GM21390 (cell line): ENCODE results near the gene GATA5.

Experiments
- ATAC-seq: cut with Tn5 transposase; IDR thresholded peaks from one replicate; pipeline ENCODE4 v1.9.1; 2021; ENCODE audit not compliant: unreplicated experiment

GATA5 gene, protein sequence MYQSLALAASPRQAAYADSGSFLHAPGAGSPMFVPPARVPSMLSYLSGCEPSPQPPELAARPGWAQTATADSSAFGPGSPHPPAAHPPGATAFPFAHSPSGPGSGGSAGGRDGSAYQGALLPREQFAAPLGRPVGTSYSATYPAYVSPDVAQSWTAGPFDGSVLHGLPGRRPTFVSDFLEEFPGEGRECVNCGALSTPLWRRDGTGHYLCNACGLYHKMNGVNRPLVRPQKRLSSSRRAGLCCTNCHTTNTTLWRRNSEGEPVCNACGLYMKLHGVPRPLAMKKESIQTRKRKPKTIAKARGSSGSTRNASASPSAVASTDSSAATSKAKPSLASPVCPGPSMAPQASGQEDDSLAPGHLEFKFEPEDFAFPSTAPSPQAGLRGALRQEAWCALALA

DNA sequence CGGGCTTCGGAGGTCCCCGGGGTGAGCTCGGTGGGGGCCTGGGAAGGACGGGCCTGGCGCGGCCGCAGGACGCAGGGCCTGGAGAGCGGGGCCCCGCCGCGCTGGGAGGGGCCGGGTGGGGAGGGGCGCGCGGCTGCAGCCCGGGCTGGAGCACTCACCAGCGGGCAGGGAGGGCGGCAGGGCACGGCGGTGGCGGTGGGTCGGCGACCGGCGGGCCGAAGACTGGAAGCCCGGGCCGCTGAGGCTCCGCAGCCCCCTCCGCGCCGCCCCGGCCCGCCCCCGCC lies at the start of gene GATA5:
TSS of gene GATA5 (minus strand) at position 224 of the 284 bp plus-strand sequence. CDS start 474 bp downstream, outside the sequence.
- no peak for ATAC-seq

DNA sequence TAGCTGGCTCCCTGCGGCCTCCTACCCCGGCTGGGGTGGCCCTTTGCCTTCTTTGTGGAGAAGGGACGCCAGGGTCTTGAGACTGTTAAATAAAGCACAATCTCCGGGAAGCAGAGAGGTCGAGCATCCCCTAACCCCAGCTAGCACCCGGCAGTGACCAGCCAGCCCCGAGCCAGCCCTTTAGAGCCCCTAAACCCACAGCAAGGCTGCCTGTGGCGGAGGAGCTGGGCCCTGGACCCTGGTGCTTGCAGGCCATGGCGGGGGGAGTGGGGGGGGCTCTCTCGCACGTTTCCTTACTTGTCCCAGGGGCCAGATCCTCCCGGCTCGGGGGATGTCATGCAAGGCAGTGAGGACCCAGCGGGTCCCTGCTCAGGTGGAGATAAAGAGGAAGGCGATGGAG lies 49.2 kb upstream of the GATA5 start:
- ATAC-seq, result no peak

DNA sequence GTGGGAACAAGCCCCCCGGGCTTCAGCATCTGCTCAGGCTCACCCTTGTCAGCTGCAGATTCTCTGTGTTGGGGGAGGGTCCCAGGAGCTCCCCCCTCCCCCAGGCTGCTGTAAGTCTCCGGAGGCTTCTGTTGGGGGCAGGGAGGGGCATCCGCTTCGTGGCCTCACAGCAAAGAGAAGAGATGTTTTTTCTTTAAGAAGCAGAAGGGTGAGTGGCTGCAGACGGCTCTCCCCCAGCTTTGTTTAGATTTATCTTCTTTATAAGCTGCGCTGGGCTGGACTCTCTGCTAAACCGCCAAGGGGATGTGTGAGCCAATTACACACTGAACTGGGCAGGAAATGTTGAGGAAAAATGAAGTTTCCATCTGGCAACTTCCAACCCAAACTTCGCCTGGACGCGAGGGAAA lies 48.7 kb upstream of the GATA5 start:
- ATAC-seq, result no peak

DNA sequence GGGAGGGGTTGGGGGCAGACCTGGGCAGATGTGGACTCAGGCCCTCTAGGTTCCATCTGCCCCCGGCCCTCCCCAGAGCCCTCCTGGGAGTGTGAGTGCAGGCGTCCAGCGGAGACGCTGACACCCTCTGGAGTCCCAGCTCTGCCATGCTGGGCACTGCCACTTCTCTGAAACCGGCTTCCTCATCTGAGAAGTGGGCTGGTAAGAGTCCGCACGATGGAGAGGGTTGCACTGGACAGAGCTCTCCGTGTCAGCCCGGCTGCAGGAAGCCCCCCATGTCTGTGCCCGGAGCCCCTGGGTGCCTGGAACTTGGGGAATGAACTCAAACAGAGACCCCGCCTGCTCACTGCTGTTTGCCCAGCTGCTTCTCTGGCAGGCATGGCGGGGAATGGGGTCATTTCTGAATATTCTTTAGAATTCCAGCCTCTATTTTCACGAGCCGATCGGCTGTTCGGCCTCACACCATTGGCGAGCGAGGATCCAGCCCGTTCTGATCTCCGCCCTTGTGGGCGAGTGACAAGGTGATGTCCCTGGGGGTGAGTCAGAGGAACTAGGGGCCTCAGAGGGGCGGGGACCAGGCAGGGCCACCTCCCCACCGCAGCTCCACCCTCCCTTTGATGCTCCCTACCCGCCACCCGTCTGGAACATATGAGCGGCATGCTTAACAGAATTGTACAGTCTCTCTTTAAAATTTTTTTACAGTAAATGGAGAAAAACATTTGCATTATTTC lies 47.8 kb upstream of the GATA5 start:
- ATAC-seq, result no peak

DNA sequence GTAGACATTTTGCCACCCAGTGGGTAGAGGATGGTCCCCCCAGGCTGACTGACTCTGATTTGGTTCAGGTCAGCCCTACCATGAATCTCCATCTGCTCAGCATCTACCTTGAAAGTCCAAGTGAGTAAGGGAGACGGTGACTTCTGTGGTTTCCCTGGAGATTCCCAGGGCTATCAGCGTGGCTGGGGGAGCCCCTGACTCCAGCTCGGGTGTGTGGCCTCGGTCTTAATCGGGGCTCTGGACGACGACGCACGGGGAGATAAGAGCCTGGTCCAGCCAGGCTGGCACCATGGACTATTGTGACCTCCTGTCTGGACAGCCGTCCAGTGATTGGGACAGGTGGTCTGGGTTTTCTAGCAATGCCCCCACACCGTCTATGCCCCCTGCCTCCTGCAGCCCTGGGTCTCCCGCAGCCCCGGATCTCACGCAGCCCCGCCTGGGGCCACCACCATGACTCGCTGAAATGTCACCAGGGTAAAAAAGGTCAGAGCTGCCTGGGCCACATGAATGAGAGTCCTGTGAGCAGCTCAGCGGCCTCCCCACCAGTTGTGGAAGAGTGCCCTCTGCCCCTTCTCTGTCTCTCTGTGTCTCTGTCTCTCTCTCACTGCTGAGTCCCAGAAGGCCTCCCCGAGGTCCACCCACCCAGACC lies 47.1 kb upstream of the GATA5 start:
- no peak for ATAC-seq

DNA sequence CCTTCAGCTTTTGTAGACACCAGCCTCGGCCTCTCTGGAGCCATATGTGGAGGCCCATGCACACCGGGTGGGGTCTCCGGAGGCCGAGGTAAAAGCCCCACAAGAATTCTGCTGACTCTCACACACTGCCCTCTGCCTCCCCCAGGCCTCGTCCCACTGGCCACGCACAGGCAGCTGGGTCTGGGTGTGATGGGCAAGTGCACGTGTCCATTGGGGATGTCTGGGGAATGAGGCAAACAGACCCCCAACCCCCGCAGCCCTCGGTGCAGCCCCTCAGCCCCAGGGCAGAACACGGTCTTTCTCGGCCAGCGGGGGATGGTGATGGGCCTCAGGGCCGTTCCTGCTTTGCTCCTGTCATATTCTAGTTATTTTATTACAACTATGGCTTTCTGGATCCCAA lies 44.0 kb upstream of the GATA5 start:
- no peak for ATAC-seq

DNA sequence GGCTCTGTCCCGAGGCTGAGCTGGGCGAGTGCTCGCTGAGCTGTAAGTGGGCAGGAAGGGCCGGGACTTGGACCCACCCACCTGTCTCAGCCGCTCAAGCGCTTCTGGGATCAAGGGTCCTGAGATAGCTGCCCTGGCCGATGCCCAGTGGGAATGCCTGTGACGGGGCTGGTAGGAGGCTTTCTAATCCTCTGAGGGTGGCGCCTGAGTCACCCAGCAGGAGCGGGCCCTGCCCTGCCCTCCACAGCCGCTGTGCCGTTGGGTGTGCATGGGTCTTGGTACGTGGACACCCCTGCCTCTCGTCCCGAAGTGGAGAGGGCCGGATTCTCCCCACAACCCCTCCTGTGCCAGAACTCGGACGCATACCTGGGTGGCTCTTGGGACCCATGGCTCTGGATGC lies 43.1 kb upstream of the GATA5 start:
- no peak for ATAC-seq

DNA sequence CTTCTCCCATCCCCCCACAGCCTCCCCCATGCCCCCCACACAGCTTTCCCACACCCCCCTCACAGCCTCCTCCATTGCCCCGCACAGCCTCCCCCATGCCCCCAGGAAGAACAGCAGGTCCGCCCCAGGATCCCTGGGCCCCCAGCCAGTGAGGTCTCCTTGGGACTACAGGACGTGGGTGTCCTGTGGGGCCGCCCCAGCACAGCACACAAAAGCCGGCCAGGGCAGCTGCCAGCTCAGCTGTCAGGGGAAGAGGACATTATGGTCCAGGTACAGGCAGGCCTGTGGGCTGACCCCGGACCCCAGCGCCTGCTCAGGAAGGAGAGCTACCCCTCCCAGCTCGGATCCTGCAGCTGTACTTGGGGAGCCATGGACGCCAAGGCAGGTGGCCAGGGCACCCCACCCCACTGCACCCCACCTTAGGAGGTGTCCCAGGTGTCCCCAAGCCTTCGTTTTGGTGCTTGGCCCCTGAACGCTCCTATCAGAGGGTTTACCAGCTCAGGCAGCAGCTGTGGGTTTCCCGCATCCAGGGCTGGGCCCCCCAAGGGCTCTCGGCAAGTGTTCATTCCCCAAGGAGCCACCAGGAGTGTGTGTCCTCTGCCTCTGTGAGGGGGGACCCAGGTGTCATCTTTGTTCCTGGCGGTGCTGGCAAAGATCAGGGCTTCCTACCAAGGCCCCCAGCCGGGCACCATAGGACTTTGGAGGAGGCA lies 42.3 kb upstream of the GATA5 start:
- no peak for ATAC-seq

DNA sequence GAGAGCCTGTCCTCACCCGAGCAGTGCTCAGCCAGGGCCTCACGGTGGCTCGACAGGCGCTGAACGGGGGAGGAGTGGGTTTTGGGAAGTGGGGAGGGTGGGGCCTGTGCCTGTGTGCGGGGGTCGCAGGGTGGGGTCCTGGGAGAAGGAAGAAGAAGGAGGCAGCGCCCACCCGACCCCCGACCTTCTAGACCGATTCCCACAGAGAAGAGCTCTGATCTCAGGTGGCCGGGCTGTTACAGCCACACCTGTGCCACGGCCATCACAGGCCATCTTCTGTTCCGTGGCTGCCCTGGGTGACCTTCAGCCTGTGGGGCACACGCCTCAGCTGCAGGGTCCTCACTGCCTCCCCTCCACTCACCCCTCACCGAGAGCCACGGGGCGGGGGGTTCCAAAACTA lies 41.4 kb upstream of the GATA5 start:
- ATAC-seq, result no peak

DNA sequence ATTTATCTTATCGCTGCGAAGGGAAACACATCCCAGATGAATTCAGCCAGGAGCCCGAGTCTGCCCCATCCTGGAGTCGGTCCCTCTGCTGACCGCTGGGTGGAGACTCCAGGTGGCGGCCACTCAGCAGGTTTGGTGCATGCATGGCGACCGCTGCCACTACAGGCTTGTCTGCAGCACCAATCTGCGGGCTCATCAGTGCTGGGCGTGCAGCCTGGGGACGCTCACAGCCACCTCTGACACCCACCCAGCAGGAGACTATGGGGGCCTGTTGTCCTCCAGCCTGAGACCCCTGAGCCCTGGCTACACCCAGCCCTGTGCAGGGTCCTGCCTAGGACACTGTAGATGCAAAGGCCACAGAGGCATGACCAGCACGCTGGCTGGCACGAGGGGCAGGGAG lies 40.5 kb upstream of the GATA5 start:
- ATAC-seq, result no peak

DNA sequence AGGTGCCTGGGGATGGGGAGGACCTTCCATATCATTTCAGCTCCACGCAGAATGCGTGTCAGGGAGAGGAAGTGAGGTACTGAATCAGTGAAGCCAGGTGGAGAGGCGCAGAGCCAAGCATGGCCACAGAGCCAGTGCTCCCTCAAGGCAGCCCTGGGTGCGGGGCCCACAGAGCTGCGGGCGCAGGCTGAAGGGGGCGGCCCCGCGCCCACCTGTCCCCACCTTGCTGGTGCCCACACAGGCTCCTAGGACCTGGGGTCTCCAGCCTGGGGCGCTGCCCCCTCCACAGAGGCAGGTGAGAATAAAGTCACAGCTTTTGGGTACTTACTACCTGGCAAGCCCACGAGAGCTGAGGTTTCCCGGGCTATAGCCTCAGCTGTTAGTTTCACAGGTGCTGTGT lies 40.0 kb upstream of the GATA5 start:
- ATAC-seq, result no peak

DNA sequence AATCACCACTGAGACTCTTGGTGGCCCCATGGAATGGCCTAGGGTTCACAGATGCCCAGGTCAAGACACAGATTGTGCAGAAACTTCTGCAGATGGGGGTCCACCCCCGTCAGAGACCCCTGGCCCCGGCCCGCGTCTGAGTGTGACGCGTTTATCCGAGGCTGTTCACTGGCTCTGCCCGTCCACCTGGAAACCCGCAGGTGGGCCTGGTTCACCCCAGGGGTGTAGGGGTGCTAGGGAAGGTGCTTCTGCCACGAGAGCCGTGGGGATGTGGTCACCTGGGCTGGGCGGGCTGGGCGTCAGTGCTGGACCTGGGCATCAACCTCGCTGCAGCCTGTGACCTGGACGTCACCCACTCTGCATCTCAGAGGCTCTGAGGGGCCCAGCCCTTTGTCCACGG lies 39.5 kb upstream of the GATA5 start:
- no peak for ATAC-seq

DNA sequence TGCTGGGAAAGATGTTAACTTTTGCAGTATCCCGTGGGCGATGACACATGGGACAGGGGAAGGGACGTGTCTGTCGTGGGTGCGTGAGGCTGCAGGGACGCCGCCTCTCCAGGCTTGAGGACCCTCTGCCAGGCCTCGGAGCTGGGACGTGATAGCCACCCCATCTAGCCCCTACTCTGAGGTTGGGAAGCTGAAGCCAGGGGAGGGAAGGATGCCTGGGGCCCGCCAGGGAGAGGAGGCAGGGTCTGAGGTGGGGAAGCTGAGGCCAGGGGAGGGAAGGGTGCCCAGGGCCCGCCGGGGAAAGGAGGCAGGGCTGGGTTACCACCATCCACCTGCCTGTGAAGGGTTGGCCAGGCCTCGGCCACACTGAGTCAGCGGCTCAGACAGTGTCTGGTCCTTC lies 38.2 kb upstream of the GATA5 start:
- ATAC-seq, result no peak

DNA sequence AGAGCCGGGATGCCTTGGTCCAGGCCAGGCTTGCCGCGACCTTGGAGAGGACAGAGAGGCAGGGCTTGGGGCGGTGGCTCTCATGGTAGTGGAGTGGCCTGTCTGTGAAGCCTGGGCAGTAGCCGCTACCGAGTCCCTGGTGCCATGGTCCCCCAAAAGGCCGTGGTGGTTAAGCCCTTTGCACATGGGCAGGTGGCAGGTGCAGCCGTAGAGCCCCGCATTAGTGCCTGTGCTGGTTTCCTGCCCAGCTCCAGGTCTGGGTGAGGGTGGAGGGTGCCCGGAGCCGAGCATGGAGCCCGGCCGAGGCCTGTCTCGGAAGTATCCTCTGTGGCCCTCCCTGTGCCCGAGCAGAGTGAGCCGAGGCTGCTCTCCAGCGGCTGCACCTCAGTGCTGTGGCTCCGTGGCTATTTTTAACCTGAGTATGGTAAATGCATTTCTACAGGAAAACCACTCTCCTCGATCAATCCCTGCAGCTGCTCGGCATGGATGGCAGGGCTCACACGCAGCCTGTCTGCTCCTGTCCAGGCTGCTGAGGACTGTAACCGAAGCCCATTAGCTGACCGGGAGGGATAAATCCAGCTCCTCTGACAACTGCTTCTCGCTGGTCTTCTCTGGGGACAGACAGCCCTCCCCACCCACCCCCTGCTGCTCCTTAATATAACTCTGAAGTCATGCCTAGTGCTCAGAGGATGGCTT lies 36.3 kb upstream of the GATA5 start:
- no peak for ATAC-seq

DNA sequence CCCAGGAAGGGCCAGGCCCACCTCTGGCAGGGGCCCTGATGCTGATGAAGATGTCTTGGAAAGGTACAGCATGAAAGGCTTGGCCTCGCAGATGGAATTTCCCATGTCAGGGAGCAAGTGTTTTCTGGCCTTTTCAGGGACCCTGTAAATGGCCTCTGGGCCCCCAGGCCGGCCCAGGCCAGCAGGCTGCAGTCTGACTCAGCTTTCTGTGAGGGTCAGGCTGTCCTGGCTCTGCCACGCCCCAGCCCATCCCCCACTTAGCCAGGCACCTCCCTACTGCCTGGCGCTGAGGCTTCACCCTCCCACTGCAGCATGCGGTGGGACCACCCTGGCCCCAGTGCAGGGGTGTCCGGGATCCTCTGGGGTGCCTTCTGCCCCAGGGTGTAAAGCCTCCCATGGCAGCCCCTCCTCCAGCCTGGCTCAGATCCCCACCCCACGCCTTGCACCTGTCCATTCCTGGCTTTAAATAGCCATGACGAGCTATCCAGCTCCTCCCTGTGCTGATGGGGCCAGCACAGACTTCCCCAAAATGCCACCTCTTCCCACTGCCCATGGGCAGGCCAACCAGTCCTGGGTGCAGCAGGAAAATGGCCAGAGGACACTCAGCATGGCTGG lies 35.6 kb upstream of the GATA5 start:
- ATAC-seq, result no peak

DNA sequence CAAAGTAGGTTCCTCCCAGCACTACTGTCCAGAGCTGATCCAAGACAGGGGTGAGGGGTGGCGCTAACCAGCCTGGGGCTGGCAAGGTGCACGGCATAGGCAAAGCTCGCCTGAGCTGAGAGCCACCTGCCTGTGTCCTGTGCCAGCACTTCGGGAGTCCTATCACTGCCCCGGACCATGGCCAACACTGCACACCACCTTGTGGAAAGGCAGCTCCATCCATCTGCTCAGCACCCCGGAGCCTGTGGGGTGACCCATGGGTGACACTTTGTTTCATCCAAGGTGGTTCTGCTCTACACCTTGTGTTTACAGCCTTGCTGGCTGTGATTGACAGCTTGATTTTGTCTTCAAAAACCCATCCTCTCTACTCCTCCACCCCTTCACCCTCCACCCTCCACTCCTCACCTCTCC lies 32.9 kb upstream of the GATA5 start:
- ATAC-seq, result no peak

DNA sequence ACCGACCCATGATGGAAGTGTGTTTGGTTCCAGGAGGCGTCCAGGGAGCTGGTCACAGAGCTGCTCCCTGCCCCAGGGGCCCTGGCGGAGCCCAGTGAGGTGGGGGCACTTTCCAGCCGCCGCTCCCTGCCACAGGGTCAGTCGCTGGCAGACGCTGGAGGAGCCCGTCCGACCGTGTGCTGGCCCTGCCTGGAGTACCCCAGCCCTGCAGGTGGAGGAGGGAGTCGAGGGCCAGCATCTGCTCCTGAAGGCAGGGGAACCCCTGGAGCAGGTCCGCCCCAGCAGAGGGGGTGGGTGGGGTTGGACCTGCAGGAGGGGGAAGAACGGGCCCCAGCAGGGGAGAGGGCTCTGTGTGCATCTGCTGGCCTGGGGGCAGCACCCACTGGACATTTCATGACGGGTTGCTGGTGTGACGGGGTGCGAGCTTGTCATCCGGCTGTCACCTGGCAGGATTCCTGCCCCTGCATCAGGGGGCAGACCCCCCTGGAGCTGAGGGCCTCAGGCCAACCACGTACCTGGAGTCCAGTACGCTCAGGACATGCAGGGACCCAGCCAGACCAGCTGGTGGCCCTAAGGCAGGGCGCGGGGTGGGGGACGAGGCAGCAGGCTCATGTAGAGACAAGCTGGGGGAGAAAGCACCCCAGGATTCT lies 32.3 kb upstream of the GATA5 start:
- no peak for ATAC-seq

DNA sequence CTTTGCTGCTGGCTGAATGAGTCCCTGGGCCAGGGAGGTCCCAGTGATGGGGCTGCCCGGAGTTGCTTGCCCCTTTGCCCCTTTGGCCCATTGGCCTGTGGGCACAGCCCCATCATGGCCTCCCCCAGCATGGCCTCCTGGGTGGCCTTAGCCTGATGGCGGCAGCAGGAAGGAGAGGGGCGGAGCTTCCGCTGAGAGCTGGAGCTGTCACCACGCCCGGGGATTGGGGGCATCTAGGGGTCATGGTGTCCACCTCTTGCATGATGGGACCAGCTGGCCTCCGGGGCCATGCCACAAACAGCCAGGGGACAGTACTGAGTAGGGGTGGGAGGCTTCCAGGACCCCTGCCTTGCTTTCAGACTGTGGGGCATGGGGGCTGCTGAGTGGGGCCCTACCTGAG lies 31.5 kb upstream of the GATA5 start:
- ATAC-seq, result no peak

DNA sequence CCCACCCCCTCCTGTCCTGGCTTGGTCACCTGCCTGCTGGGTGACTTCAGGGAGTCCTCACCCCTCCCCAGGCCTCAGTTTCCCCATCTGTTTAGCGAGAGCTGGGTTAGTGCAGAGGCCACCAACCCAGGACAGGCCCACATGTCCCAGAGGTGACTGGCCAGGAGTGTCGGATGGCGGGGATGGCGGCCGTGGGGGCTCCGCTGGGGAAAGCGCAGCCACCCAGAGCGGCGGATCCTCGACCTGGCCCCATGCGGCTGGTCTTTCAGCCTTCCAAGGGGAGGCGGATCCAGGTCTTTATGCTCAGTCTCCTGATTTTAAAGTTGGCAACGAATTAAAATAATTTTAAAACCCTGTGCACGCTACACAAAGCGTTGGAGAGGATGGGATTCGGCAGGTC lies 31.0 kb upstream of the GATA5 start:
- no peak for ATAC-seq

DNA sequence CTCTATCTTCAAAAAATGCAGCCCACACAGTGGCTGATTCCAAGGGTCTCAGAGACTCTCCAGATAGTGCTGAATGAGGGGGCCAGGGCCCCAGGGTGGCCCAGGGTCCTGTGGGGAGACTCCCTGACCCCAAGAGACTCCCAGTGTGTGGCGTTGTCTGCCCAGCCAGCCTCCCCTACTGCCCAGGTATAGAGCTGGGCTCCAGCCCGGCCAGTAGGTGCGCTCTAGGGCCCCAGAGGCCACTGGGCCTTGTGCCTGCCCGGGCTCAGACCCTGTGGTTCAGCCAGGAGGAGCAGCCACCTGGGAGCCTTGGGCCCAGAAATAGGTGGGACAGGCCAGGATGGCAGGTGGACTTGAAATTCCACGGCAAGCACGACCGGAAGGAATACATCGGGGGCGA lies 30.3 kb upstream of the GATA5 start:
- ATAC-seq, result no peak
